K562 (cell line): Measurements from ENCODE around the gene SVBP. TPM values are rescaled to one million over a fixed set of nuclear protein-coding genes. Genes with fewer than 3 reads are reported as not detected.

Experiments used
- ADNP ChIP-seq: fragments of 200-800 bp; sonication (Bioruptor generic); IDR thresholded peaks from 2 replicates; pipeline ENCODE4 v1.6.1; 2016; ENCODE audit warnings: missing genetic modification characterization, missing compliant biosample characterization
- ASH1L ChIP-seq: fragments of 450-650 bp; IDR thresholded peaks from 2 replicates; pipeline ENCODE4 v1.6.1; 2018; ENCODE audit warnings: borderline replicate concordance, mild to moderate bottlenecking, low read depth; ENCODE audit not compliant: partially characterized antibody
- CBFB ChIP-seq: sonication (generic); formaldehyde crosslinking; IDR thresholded peaks from 2 replicates; pipeline ENCODE4 v1.4.0; 2020; ENCODE audit warnings: mild to moderate bottlenecking, missing genetic modification reagents
- DACH1 ChIP-seq: fragments of 450-650 bp; IDR thresholded peaks from 2 replicates; pipeline ENCODE4 v1.6.1; 2018; ENCODE audit not compliant: partially characterized antibody
- EWSR1 ChIP-seq: fragments of 450-650 bp; IDR thresholded peaks from 2 replicates; pipeline ENCODE4 v1.6.1; 2018; ENCODE audit warnings: borderline replicate concordance, mild to moderate bottlenecking, low read depth, moderate library complexity; ENCODE audit not compliant: partially characterized antibody
- GTF2E2 ChIP-seq: fragments of 200-800 bp; sonication (Bioruptor generic); IDR thresholded peaks from 2 replicates; pipeline ENCODE4 v1.6.1; 2016; ENCODE audit warnings: missing genetic modification characterization, missing compliant biosample characterization
- HNRNPH1 ChIP-seq: fragments of 200-400 bp; formaldehyde crosslinking; optimal IDR thresholded peaks from 2 replicates; pipeline ENCODE3; 2017; ENCODE audit warnings: low read depth, mild to moderate bottlenecking, low read length, moderate library complexity
- MTA3 ChIP-seq: fragments of 450-650 bp; formaldehyde crosslinking; IDR thresholded peaks from 2 replicates; pipeline ENCODE4 v1.6.1; 2017; ENCODE audit warnings: mild to moderate bottlenecking, borderline replicate concordance
- NR4A1 ChIP-seq, 2 experiments: fragments of 250-450 bp in 1 of 2; fragments of 450-650 bp in 1 of 2; sonication (Bioruptor Pico) in 1 of 2; IDR thresholded peaks; 2 replicates each; pipeline versions ENCODE4 v1.4.0 to v1.6.1; 2016 to 2020; ENCODE audit warnings: mild to moderate bottlenecking in 2 of 2, missing compliant biosample characterization in 1 of 2, missing genetic modification characterization in 1 of 2, moderate library complexity in 1 of 2
- OTX1 ChIP-seq: fragments of 450-650 bp; formaldehyde crosslinking; IDR thresholded peaks from 2 replicates; pipeline ENCODE4 v1.4.0; 2022; ENCODE audit warnings: mild to moderate bottlenecking
- POLR2H ChIP-seq: IDR thresholded peaks from 2 replicates; pipeline ENCODE4 v1.6.1; 2016; ENCODE audit warnings: missing genetic modification characterization, low read depth, mild to moderate bottlenecking, control low read depth, missing compliant biosample characterization, moderate library complexity
- TAF1 ChIP-seq: IDR thresholded peaks from 2 replicates; pipeline ENCODE4 v1.6.1; 2011; ENCODE audit warnings: mild to moderate bottlenecking, low read length, moderate library complexity; ENCODE audit not compliant: insufficient read depth, control insufficient read depth, severe bottlenecking; ENCODE audit errors: extremely low read depth
- U2AF2 ChIP-seq: fragments of 200-400 bp; formaldehyde crosslinking; optimal IDR thresholded peaks from 2 replicates; pipeline ENCODE3; 2017; ENCODE audit warnings: low read depth, mild to moderate bottlenecking, low read length
- ZNF184 ChIP-seq: sonication (generic); formaldehyde crosslinking; IDR thresholded peaks from 2 replicates; pipeline ENCODE4 v1.5.0; 2020; ENCODE audit warnings: missing genetic modification reagents
- ZNF239 ChIP-seq: fragments of 250-450 bp; sonication (Bioruptor Pico); IDR thresholded peaks from 2 replicates; pipeline ENCODE4 v1.4.0; 2020; ENCODE audit warnings: mild to moderate bottlenecking
- ZNF274 ChIP-seq: IDR thresholded peaks from 2 replicates; pipeline ENCODE4 v1.6.1; 2011; ENCODE audit warnings: low read depth, mild to moderate bottlenecking, low read length, moderate library complexity, borderline replicate concordance
- ZNF311 ChIP-seq: fragments of 250-450 bp; sonication (Bioruptor Pico); IDR thresholded peaks from 2 replicates; pipeline ENCODE4 v1.4.0; 2020; ENCODE audit warnings: mild to moderate bottlenecking, moderate library complexity
- ZNF347 ChIP-seq: fragments of 450-650 bp; formaldehyde crosslinking; IDR thresholded peaks from 2 replicates; pipeline ENCODE4 v1.4.0; 2020; ENCODE audit warnings: low read depth, mild to moderate bottlenecking, moderate library complexity
- ZNF507 ChIP-seq: conservative IDR thresholded peaks from 2 replicates; pipeline ENCODE4 v1.6.1; 2017; ENCODE audit warnings: missing genetic modification characterization, missing compliant biosample characterization
- ZNF778 ChIP-seq: fragments of 450-650 bp; formaldehyde crosslinking; IDR thresholded peaks from 2 replicates; pipeline ENCODE4 v1.4.0; 2020; ENCODE audit warnings: mild to moderate bottlenecking, moderate library complexity
- polyA plus RNA-seq, 8 experiments: library from polyadenylated mRNA; depleted of rRNA in 4 of 8; stranded (reverse) in 5 of 8; unstranded in 3 of 8; fragments of >200 nt; fragmentation: Nextera tagmentation in 2 of 8; fragmentation: Illumina TruSeq in 1 of 8; extraction: Ambion mirVana in 2 of 8; extraction: Trizol in 1 of 8; gene quantifications; 2 replicates each; pipeline versions ENCODE4 v1.2.1 to v1.2.3, GENCODE V29; 2011 to 2014; ENCODE audit warnings: inconsistent platforms in 1 of 8, missing spikeins in 1 of 8
- total RNA-seq, 7 experiments: library from RNA; depleted of rRNA in 6 of 7; stranded (reverse); fragments of >200 nt in 6 of 7; fragmentation: Illumina TruSeq in 2 of 7; extraction: Trizol in 2 of 7; gene quantifications; 2 replicates each; pipeline versions ENCODE4 v1.2.1 to v1.2.3, GENCODE V29; 2011 to 2021; ENCODE audit warnings: low replicate concordance in 1 of 7
- TF ChIP-seq, protein P1 (sequence below): fragments of 450-650 bp; IDR thresholded peaks from 2 replicates; pipeline ENCODE4 v1.7.1; 2018; ENCODE audit warnings: mild to moderate bottlenecking, low read depth; ENCODE audit not compliant: partially characterized antibody
- TF ChIP-seq, protein P2 (sequence below): fragments of 250-450 bp; sonication (Bioruptor Pico); IDR thresholded peaks from 2 replicates; pipeline ENCODE4 v1.4.0; 2020; ENCODE audit warnings: mild to moderate bottlenecking, moderate library complexity

SVBP gene
- total and polyA plus RNA-seq, 9 of the 15 experiments (the other 6 are each of a cell fraction or from before 2014, with no cell fraction given), result 31.7 to 49.7 (median 40.0) TPM

- TF ChIP-seq ASH1L (no peak), MTA3 (no peak), OTX1 (CRISPR knock-in tag) (no peak), POLR2H (no peak), ZNF347 (CRISPR knock-in tag) (no peak), U2AF2 (no peak), EWSR1 (no peak), ZNF507 (tag) (no peak), DACH1 (no peak), ADNP (tag) (no peak), ZNF778 (CRISPR knock-in tag) (no peak), ZNF274 (no peak), HNRNPH1 (no peak), NR4A1 (CRISPR knock-in tag; IDR thresholded peaks at IDR 0.05) (no peak; the same call in 1 of the 2 replicates), NR4A1 (tag; IDR thresholded peaks at IDR 0.05) (0 out of 2 replicates have a peak, but pooled peaks have one; percentile 68), ZNF311 (no peak), GTF2E2 (tag) (peak; percentile 37; the same call in 1 of the 2 replicates), CBFB (CRISPR knock-in tag) (peak; percentile 64; the same call in 1 of the 2 replicates), TAF1 (no peak), ZNF239 (CRISPR knock-in tag) (no peak), ZNF184 (CRISPR knock-in tag) (no peak)
- TF ChIP-seq, protein P1, sequence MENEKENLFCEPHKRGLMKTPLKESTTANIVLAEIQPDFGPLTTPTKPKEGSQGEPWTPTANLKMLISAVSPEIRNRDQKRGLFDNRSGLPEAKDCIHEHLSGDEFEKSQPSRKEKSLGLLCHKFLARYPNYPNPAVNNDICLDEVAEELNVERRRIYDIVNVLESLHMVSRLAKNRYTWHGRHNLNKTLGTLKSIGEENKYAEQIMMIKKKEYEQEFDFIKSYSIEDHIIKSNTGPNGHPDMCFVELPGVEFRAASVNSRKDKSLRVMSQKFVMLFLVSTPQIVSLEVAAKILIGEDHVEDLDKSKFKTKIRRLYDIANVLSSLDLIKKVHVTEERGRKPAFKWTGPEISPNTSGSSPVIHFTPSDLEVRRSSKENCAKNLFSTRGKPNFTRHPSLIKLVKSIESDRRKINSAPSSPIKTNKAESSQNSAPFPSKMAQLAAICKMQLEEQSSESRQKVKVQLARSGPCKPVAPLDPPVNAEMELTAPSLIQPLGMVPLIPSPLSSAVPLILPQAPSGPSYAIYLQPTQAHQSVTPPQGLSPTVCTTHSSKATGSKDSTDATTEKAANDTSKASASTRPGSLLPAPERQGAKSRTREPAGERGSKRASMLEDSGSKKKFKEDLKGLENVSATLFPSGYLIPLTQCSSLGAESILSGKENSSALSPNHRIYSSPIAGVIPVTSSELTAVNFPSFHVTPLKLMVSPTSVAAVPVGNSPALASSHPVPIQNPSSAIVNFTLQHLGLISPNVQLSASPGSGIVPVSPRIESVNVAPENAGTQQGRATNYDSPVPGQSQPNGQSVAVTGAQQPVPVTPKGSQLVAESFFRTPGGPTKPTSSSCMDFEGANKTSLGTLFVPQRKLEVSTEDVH, result no peak
- TF ChIP-seq, protein P2, sequence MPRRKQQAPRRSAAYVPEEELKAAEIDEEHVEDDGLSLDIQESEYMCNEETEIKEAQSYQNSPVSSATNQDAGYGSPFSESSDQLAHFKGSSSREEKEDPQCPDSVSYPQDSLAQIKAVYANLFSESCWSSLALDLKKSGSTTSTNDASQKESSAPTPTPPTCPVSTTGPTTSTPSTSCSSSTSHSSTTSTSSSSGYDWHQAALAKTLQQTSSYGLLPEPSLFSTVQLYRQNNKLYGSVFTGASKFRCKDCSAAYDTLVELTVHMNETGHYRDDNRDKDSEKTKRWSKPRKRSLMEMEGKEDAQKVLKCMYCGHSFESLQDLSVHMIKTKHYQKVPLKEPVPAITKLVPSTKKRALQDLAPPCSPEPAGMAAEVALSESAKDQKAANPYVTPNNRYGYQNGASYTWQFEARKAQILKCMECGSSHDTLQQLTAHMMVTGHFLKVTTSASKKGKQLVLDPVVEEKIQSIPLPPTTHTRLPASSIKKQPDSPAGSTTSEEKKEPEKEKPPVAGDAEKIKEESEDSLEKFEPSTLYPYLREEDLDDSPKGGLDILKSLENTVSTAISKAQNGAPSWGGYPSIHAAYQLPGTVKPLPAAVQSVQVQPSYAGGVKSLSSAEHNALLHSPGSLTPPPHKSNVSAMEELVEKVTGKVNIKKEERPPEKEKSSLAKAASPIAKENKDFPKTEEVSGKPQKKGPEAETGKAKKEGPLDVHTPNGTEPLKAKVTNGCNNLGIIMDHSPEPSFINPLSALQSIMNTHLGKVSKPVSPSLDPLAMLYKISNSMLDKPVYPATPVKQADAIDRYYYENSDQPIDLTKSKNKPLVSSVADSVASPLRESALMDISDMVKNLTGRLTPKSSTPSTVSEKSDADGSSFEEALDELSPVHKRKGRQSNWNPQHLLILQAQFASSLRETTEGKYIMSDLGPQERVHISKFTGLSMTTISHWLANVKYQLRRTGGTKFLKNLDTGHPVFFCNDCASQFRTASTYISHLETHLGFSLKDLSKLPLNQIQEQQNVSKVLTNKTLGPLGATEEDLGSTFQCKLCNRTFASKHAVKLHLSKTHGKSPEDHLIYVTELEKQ (CRISPR knock-in tag), result no peak
Measured at GRCh38 chr1:42765832-42766740, 51.1 kb downstream of the SVBP start (continued).
